Uterus (tissue), 2 donors: ENCODE data around the gene PCDHGB6.

ENCODE experiments used
- CTCF ChIP-seq, 4 experiments: fragments of 200-600 bp in 2 of 4; fragments of 450-650 bp in 2 of 4; sonication (generic) in 2 of 4; IDR thresholded peaks; one replicate each; pipeline ENCODE4 v1.5.1; 2016 to 2019; ENCODE audit warnings: antibody characterized with exemption in 4 of 4, mild to moderate bottlenecking in 2 of 4, moderate library complexity in 1 of 4
- POLR2A ChIP-seq, 2 donors: fragments of 450-650 bp; IDR thresholded peaks; one replicate each; pipeline ENCODE4 v1.6.1; 2016; ENCODE audit warnings: antibody characterized with exemption in 2 of 2, mild to moderate bottlenecking in 1 of 2, moderate library complexity in 1 of 2

GRCh38 chr5:141403387-141403786 is 4.4 kb upstream of the PCDHGB6 start:
- TF ChIP-seq CTCF (IDR thresholded peaks at IDR 0.05), result no peak
- no peak for TF ChIP-seq POLR2A (IDR thresholded peaks at IDR 0.05)
